Astrocyte (in vitro differentiated cells and primary cell): ENCODE data around the gene PRDM10. TPM values are rescaled to one million over a fixed set of nuclear protein-coding genes. Genes with fewer than 3 reads are reported as not detected.

Experiments used
- DNase-seq: peaks from one replicate; pipeline ENCODE4 v3.0.0-alpha.2; 2010; ENCODE audit warnings: low read depth
- FAIRE-seq: peaks from 2 replicates; lab custom pipeline; 2011; peaks lifted over from hg19 to GRCh38; lab: Jason Lieb, UNC
- H2AFZ ChIP-seq: 2 replicates; pipeline ENCODE4 v1.6.0; 2012; ENCODE audit warnings: low read depth, low read length, inconsistent platforms
- H3K27ac ChIP-seq: 2 replicates; pipeline ENCODE4 v1.5.1; 2011; ENCODE audit warnings: low read depth, low read length, inconsistent platforms
- H3K27me3 ChIP-seq: 2 replicates; pipeline ENCODE4 v1.6.0; 2011; ENCODE audit warnings: low read length, inconsistent platforms; ENCODE audit not compliant: insufficient read depth
- H3K36me3 ChIP-seq: 2 replicates; pipeline ENCODE4 v1.5.1; 2011; ENCODE audit warnings: low read length, inconsistent platforms; ENCODE audit not compliant: insufficient read depth
- H3K4me1 ChIP-seq: 2 replicates; pipeline ENCODE4 v1.5.1; 2011; ENCODE audit warnings: low read length, inconsistent platforms; ENCODE audit not compliant: insufficient read depth
- H3K4me2 ChIP-seq: 2 replicates; pipeline ENCODE4 v1.6.0; 2012; ENCODE audit warnings: low read length, inconsistent platforms
- H3K4me3 ChIP-seq: 2 replicates; pipeline ENCODE4 v1.5.1; 2011; ENCODE audit warnings: low read depth, mild to moderate bottlenecking, low read length, inconsistent platforms; ENCODE audit not compliant: insufficient read depth
- H3K79me2 ChIP-seq: 2 replicates; pipeline ENCODE4 v1.6.0; 2012; ENCODE audit warnings: mild to moderate bottlenecking, low read length, inconsistent platforms; ENCODE audit not compliant: insufficient read depth
- H3K9ac ChIP-seq: 2 replicates; pipeline ENCODE4 v1.6.0; 2012; ENCODE audit warnings: mild to moderate bottlenecking, low read length, inconsistent platforms
- H3K9me3 ChIP-seq: 2 replicates; pipeline ENCODE4 v1.5.1; 2012; ENCODE audit warnings: low read depth, mild to moderate bottlenecking, low read length, inconsistent platforms; ENCODE audit not compliant: insufficient read depth
- H4K20me1 ChIP-seq: 2 replicates; pipeline ENCODE4 v1.6.0; 2012; ENCODE audit warnings: low read length, inconsistent platforms; ENCODE audit not compliant: insufficient read depth
- H3K27ac Mint-ChIP-seq: one replicate; pipeline ENCODE4 v1.8.0; 2021; ENCODE audit warnings: mild to moderate bottlenecking, mixed read lengths; ENCODE audit not compliant: unreplicated experiment
- H3K27me3 Mint-ChIP-seq: one replicate; pipeline ENCODE4 v1.8.0; 2021; ENCODE audit warnings: low read depth, mixed read lengths; ENCODE audit not compliant: unreplicated experiment
- H3K36me3 Mint-ChIP-seq: one replicate; pipeline ENCODE4 v1.8.0; 2021; ENCODE audit warnings: low read depth, mixed read lengths; ENCODE audit not compliant: unreplicated experiment
- H3K4me1 Mint-ChIP-seq: one replicate; pipeline ENCODE4 v1.8.0; 2021; ENCODE audit warnings: low read depth, mixed read lengths; ENCODE audit not compliant: unreplicated experiment
- H3K4me3 Mint-ChIP-seq: one replicate; pipeline ENCODE4 v1.8.0; 2021; ENCODE audit warnings: mild to moderate bottlenecking, moderate library complexity, mixed read lengths; ENCODE audit not compliant: unreplicated experiment
- H3K9me3 Mint-ChIP-seq: one replicate; pipeline ENCODE4 v1.8.0; 2021; ENCODE audit warnings: mild to moderate bottlenecking, mixed read lengths; ENCODE audit not compliant: unreplicated experiment
- CTCF ChIP-seq: IDR thresholded peaks from 2 replicates; pipeline ENCODE4 v1.5.1; 2011; ENCODE audit warnings: low read depth, mild to moderate bottlenecking, inconsistent platforms, low read length, moderate library complexity; ENCODE audit not compliant: insufficient read depth
- EZH2 ChIP-seq: IDR thresholded peaks from 2 replicates; pipeline ENCODE4 v1.6.1; 2012; ENCODE audit warnings: mild to moderate bottlenecking, low read length, inconsistent platforms; ENCODE audit not compliant: insufficient read depth
- total RNA-seq: library from RNA; stranded (reverse); gene quantifications from 2 replicates; pipeline ENCODE4 v1.2.1, GENCODE V29; 2021

PRDM10 gene
- total RNA-seq, 1 donor from 2014 or later: 10.1 TPM

- no peaks in the 10 kb centered on the region for H3K36me3 ChIP-seq
- no peak overlapping the region for H3K4me3 Mint-ChIP-seq
- DNase-seq (no peak), FAIRE-seq (no peak)
- no peaks in the 10 kb centered on the region for H3K9me3 Mint-ChIP-seq
- H2AFZ ChIP-seq: no peak overlapping the region
- no peak overlapping the region for H3K27ac ChIP-seq
- no peaks in the 10 kb centered on the region for H3K27me3 ChIP-seq
- no peak overlapping the region for H3K4me2 ChIP-seq
- H4K20me1 ChIP-seq: peaks cover 63% of the 10 kb centered on the region
- peaks cover 2% of the 10 kb centered on the region for H3K79me2 ChIP-seq
- no peak overlapping the region for H3K9ac ChIP-seq
- H3K4me3 ChIP-seq: no peak overlapping the region
- no peaks in the 10 kb centered on the region for H3K4me1 ChIP-seq
- H3K4me1 Mint-ChIP-seq: peaks cover 34% of the 10 kb centered on the region
- no peaks in the 10 kb centered on the region for H3K27me3 Mint-ChIP-seq
- no peak overlapping the region for H3K27ac Mint-ChIP-seq
- no peaks in the 10 kb centered on the region for H3K9me3 ChIP-seq
- no peak for TF ChIP-seq CTCF
- no peak for TF ChIP-seq EZH2
- peaks cover 13% of the 10 kb centered on the region for H3K36me3 Mint-ChIP-seq
Observed at GRCh38 chr11:129969920-129970319, 32.7 kb downstream of the PRDM10 start.

DNA sequence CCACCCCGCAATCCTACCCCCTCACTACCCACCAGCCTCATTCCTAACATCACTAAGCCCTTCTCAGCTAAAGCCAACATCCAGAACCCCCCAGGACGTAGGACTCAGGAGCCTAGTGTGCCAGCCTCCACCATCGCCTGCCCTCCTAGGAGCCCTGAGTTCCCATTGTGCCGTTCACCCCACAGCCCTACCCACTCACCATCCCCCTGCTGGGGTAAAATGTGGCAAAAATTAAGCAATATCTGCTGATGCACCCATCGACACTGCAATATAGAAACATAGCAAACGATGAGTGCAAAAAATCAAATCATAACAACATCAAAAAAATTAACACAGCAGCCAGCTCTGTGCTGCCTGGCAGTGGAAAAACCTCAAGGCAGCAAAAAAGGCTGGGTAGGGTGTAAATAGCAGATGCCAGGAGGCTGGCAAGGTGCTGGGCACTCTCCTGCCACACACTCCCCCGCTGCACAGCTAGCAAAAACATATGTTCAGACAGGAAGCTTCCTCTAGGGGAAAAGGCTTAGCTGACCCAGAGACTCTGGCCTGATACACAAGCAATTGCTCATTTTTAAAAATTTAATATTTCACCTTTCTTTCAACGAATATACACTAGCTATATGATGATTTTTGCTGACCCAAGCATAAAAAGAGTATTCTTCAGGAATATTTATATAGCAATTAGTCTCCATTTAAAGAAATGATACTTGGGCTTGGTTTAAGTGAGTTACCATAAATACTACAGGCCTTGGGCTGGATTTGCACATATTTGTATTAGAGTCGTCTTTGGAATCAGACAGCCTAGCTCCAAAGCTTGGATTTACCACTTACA, 33.8 kb downstream of the PRDM10 start:
- Mint-ChIP-seq H3K27me3 (no peaks in the 10 kb centered on the region), H3K4me1 (peaks cover 24% of the 10 kb centered on the region), H3K36me3 (peaks cover 13% of the 10 kb centered on the region), H3K4me3 (no peak overlapping the region), H3K9me3 (no peaks in the 10 kb centered on the region), H3K27ac (no peak overlapping the region)
- no peak for TF ChIP-seq CTCF
- H3K9ac ChIP-seq: no peak overlapping the region
- DNase-seq (no peak), FAIRE-seq (no peak)
- H3K9me3 ChIP-seq: no peaks in the 10 kb centered on the region
- no peaks in the 10 kb centered on the region for H3K27me3 ChIP-seq
- no peaks in the 10 kb centered on the region for H3K36me3 ChIP-seq
- H3K4me3 ChIP-seq: no peak overlapping the region
- no peak overlapping the region for H3K4me2 ChIP-seq
- H3K79me2 ChIP-seq: peaks cover 2% of the 10 kb centered on the region
- H4K20me1 ChIP-seq: peaks cover 54% of the 10 kb centered on the region
- H2AFZ ChIP-seq: no peak overlapping the region
- no peak overlapping the region for H3K27ac ChIP-seq
- no peaks in the 10 kb centered on the region for H3K4me1 ChIP-seq

DNA sequence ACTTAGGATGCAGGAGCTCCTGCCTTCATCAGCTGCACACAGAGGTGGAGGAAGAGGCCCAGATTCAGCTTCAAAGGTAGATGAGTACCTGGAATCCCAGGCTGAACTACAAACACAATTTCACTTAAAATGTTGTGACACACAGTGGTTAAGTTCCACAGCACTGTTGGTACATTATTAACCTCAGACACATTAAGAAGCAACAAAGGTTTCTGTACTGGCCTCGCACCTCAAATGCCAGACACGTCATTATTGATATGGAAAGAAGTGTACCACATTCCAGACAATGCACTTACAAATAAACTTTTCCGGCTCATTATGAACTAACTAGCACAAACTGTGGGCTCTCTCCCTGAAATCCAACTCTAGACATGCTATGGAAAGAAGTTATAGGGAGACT, 34.6 kb downstream of the PRDM10 start:
- Histone ChIP-seq H3K4me3 (no peak overlapping the region), H3K36me3 (no peaks in the 10 kb centered on the region), H4K20me1 (peaks cover 58% of the 10 kb centered on the region), H3K9ac (no peak overlapping the region), H3K79me2 (peaks cover 2% of the 10 kb centered on the region), H3K27ac (no peak overlapping the region), H2AFZ (no peak overlapping the region), H3K4me2 (no peak overlapping the region), H3K27me3 (no peaks in the 10 kb centered on the region), H3K9me3 (no peaks in the 10 kb centered on the region), H3K4me1 (no peaks in the 10 kb centered on the region)
- DNase-seq: peak; percentile 23
- no peak overlapping the region for H3K27ac Mint-ChIP-seq
- H3K27me3 Mint-ChIP-seq: no peaks in the 10 kb centered on the region
- H3K36me3 Mint-ChIP-seq: peaks cover 13% of the 10 kb centered on the region
- peaks cover 16% of the 10 kb centered on the region for H3K4me1 Mint-ChIP-seq
- H3K4me3 Mint-ChIP-seq: no peak overlapping the region
- H3K9me3 Mint-ChIP-seq: no peaks in the 10 kb centered on the region
- TF ChIP-seq EZH2 (no peak), CTCF (no peak)
- no peak for FAIRE-seq
